KMS-11 (cell line): ENCODE measurements around the gene HCRTR1.

Source experiments
- H2AFZ ChIP-seq: fragments of 200-600 bp; sonication (generic); 2 replicates; pipeline ENCODE4 v1.6.1; 2016; ENCODE audit warnings: antibody characterized with exemption, mixed run types, low read depth
- H3K27ac ChIP-seq: fragments of 200-600 bp; sonication (generic); 2 replicates; pipeline ENCODE4 v1.6.1; 2016; ENCODE audit warnings: mild to moderate bottlenecking, mixed run types
- H3K27me3 ChIP-seq: fragments of 200-600 bp; sonication (generic); 2 replicates; pipeline ENCODE4 v1.6.1; 2017; ENCODE audit warnings: mild to moderate bottlenecking, low read depth, mixed run types, moderate library complexity; ENCODE audit not compliant: insufficient read depth
- H3K36me3 ChIP-seq: fragments of 200-600 bp; sonication (generic); 2 replicates; pipeline ENCODE4 v1.6.1; 2017; ENCODE audit warnings: mild to moderate bottlenecking, mixed run types; ENCODE audit not compliant: insufficient read depth
- H3K4me1 ChIP-seq: fragments of 200-600 bp; sonication (generic); 2 replicates; pipeline ENCODE4 v1.6.1; 2016; ENCODE audit warnings: mild to moderate bottlenecking, low read depth, mixed run types; ENCODE audit not compliant: poor library complexity, severe bottlenecking
- H3K4me2 ChIP-seq: fragments of 200-600 bp; sonication (generic); 2 replicates; pipeline ENCODE4 v1.7.0; 2016; ENCODE audit warnings: mild to moderate bottlenecking, mixed run types
- H3K4me3 ChIP-seq: fragments of 200-600 bp; sonication (generic); IDR thresholded peaks from 2 replicates; pipeline ENCODE4 v1.6.1; 2017; ENCODE audit warnings: low read depth, low read length, mixed read lengths; ENCODE audit not compliant: insufficient read depth
- H3K79me2 ChIP-seq: fragments of 200-600 bp; sonication (generic); 2 replicates; pipeline ENCODE4 v1.6.1; 2016; ENCODE audit warnings: low read depth, mixed run types; ENCODE audit not compliant: insufficient read depth
- H3K9ac ChIP-seq: fragments of 200-600 bp; sonication (generic); 2 replicates; pipeline ENCODE4 v1.6.1; 2016; ENCODE audit warnings: mild to moderate bottlenecking, mixed run types
- H4K20me1 ChIP-seq: fragments of 200-600 bp; sonication (generic); 2 replicates; pipeline ENCODE4 v1.6.1; 2016; ENCODE audit warnings: mild to moderate bottlenecking, mixed run types; ENCODE audit not compliant: insufficient read depth
- CTCF ChIP-seq: fragments of 200-600 bp; sonication (generic); conservative IDR thresholded peaks from 2 replicates; pipeline ENCODE4 v1.6.1; 2017; ENCODE audit warnings: low read depth, mild to moderate bottlenecking, antibody characterized with exemption, low read length, moderate library complexity, mixed read lengths

HCRTR1 gene

GRCh38 chr1:31614414-31615005, 3.0 kb upstream of the HCRTR1 start:
- Histone ChIP-seq H3K36me3 (no peaks in the 10 kb centered on the region), H2AFZ (no peak overlapping the region), H3K27me3 (peaks cover 7% of the 10 kb centered on the region; the same call in 1 of the 2 replicates), H3K27ac (no peak overlapping the region), H3K4me1 (no peaks in the 10 kb centered on the region), H3K9ac (no peak overlapping the region), H3K4me3 (no peak overlapping the region), H3K4me2 (no peak overlapping the region), H4K20me1 (no peaks in the 10 kb centered on the region), H3K79me2 (no peaks in the 10 kb centered on the region)
- no peak for TF ChIP-seq CTCF

DNA sequence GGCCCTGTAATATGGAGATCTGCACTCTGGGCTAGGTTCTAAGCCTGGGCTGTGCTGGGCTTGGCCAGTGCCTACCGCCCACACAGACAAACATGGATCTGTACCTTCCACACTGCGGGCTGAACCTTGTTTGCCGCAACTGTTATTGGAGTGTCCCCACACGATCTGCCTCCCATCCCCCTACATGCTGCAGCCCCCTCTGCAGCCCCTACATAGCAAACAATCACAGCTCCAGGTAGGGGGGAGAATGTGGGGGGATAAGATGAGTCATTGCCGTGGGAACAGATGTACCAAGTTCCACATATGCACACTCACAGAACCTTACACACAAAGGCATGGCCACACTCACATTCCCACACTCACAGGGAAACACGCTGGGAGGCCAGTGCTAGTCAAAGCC, 2.1 kb upstream of the HCRTR1 start:
- peaks cover 7% of the 10 kb centered on the region; the same call in 1 of the 2 replicates for H3K27me3 ChIP-seq
- no peaks in the 10 kb centered on the region for H3K36me3 ChIP-seq
- no peaks in the 10 kb centered on the region for H3K4me1 ChIP-seq

GRCh38 chr1:31615939-31616338, 1.6 kb upstream of the HCRTR1 start:
- H3K27ac ChIP-seq: no peak overlapping the region
- peaks cover 7% of the 10 kb centered on the region; the same call in 1 of the 2 replicates for H3K27me3 ChIP-seq
- no peaks in the 10 kb centered on the region for H3K4me1 ChIP-seq
- no peak overlapping the region for H2AFZ ChIP-seq
- H3K79me2 ChIP-seq: no peaks in the 10 kb centered on the region
- no peak overlapping the region for H3K9ac ChIP-seq
- H3K4me3 ChIP-seq: no peak overlapping the region
- no peaks in the 10 kb centered on the region for H3K36me3 ChIP-seq
- no peaks in the 10 kb centered on the region for H4K20me1 ChIP-seq
- no peak overlapping the region for H3K4me2 ChIP-seq
- no peak for TF ChIP-seq CTCF

More for the DNA sequence above, 2.1 kb upstream of the HCRTR1 start:
- Histone ChIP-seq H3K27ac (no peak overlapping the region), H3K79me2 (no peaks in the 10 kb centered on the region), H3K4me2 (no peak overlapping the region), H3K9ac (no peak overlapping the region), H4K20me1 (no peaks in the 10 kb centered on the region), H2AFZ (no peak overlapping the region), H3K4me3 (no peak overlapping the region)
- TF ChIP-seq CTCF: no peak

GRCh38 chr1:31617916-31618746, 642 bp downstream of the HCRTR1 start:
- Histone ChIP-seq H3K27ac (no peak overlapping the region), H3K4me3 (no peak overlapping the region)

More at GRCh38 chr1:31617916-31618746, 642 bp downstream of the HCRTR1 start:
- H3K27me3 ChIP-seq: peaks cover 7% of the 10 kb centered on the region; the same call in 1 of the 2 replicates
- peak overlapping the region; percentile 33; the same call in 1 of the 2 replicates for H3K4me2 ChIP-seq
- H3K4me1 ChIP-seq: no peaks in the 10 kb centered on the region
- H3K36me3 ChIP-seq: no peaks in the 10 kb centered on the region
- H3K9ac ChIP-seq: no peak overlapping the region
- peak overlapping the region; percentile 26; the same call in 1 of the 2 replicates for H2AFZ ChIP-seq
- no peaks in the 10 kb centered on the region for H4K20me1 ChIP-seq
- H3K79me2 ChIP-seq: no peaks in the 10 kb centered on the region
- TF ChIP-seq CTCF: peak; percentile 63
